HG02943 (cell line): ENCODE results near the gene MT1X.
"Not testable (repeated sequence)": the region's sequence is repeated elsewhere in the genome, so short reads cannot be mapped to it uniquely, and the experiment has no call there.

Experiments used
- ATAC-seq: cut with Tn5 transposase; IDR thresholded peaks from one replicate; pipeline ENCODE4 v1.9.1; 2021; ENCODE audit warnings: mild to moderate bottlenecking, low read depth, moderate library complexity; ENCODE audit not compliant: unreplicated experiment

MT1X gene

DNA sequence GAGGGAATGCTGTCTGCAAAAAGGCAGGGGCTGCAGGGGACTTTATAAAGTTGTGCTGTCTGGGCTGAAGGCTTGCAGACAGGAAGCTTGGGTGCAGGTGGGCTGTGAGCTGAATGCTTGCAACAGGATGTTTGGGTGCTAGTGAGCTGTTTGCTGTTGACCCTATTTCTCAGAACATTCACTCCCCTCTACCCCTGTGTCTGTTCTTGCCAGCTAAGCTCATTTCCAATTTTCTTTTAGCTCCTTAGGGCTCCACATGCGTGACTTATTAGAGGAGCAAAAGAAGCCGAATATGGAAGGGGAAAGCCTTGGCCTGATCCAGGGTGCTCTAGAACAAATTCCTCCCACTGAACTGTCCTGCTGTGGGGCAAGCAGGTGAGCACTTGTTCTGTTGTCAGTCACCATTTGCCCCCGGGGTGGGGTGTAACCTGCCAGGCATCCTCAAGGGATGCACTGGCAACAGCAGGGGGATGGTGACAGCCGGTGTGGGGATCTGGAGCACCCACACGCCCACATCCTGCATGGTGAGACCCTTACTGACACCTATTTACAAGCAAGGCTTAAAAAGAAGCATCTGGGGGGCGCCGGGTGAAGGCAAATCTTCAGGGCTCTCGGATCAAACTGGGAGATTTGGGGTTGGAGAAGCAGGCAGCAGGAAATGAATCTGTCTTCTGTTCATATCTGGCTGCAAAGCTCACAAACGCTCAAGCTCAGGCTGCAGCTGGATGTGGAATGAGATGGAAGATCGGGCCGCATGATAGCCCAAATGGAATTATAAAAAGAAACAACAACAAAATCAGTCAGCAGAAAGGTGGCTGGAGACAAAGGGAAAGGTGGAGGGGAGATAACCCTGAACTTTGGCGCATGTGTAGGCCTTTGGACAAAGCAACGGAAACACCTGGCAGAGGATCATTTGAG is 26.5 kb downstream of the MT1X start:
- no peak for ATAC-seq

DNA sequence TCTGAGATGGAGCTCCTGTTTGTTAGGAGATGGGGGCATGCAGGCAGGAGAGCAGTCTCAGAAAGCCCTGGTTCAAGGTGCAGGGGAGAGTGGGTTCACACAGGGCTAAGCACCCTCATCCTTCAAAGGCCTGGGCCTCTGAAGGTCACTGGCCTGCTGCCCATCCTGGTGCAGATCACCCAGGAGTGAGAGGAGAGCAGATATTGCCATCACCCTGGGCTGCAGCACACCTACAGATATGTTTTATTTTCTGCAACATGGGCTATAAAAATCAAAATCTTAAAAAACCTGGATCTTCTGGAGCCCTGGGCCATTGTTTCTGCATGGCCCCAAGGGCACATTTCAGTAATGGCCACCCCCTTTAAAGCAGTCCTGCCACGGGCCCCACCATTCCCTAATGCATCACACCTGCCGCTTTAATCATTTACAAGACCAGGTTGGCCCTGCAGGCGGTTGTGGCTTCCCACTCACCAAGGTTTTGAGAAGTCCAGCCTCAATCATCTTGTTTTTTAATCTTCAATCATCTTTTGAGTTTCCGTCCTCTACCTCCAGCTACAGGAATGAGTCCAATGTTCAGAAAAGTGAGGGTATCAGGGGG is 27.3 kb downstream of the MT1X start:
- no peak for ATAC-seq

DNA sequence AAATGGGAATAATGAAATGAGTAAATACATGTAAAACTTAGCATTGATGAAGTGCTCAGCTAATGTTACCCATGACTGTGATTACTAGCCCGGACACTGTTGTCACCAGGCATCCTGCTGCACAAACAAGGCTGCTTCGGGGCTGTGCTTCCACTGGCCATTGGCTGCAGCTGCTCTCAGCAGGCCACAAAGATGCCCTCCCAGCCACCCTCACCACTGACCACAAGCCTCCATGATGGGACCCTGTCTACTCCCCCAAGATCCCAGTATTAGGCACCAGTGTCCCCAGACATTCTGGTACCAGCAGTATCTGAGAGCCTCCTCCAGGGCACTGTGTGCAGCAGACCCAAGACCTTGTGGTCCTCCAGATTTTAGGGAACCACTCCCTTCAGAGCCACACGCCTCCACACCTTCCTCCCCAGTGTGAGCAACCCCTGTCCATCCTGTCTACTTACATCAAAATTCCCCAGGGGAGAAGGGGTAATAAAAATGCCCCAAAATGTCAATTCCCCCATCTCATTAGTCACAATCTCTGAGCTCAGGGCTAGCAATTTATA is 28.0 kb downstream of the MT1X start:
- ATAC-seq: no peak

DNA sequence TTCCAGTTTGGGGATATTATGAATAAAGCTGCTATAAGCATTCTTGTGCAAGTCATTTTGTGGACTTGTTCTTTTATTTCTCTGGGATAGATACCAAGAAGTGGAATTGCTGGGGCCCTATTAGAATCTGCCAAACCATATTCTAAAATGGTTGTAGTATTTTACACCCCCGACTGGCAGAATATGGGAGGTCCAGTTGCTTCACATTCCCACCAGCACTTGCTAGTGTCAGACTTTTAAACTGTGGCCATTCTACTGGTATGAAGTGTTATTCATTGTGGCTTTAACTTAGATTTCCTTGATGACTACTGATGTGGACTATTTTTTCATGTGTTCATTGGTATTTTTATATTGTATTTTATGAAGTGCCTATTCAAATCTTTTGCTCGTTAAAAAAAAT is 29.6 kb downstream of the MT1X start:
- no peak for ATAC-seq

DNA sequence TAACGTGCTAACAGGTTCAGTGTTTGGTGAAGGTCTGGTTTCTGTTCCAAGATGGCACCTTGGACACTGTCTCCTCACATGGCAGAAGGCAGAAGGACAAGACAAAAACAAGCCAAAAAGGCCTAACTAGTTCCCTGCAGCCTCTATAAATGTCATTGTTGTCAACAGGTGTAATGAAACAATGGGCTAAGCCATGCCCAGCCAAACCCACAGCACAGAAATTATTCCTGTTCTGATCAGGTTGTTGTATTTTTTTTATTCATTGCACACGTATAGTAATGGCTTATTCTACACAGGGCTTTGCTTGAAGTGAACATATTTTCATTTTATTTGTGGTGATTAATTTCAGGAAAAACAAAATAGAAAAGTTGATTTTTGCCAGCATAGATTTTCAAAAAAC is 31.5 kb downstream of the MT1X start:
- ATAC-seq: no peak

DNA sequence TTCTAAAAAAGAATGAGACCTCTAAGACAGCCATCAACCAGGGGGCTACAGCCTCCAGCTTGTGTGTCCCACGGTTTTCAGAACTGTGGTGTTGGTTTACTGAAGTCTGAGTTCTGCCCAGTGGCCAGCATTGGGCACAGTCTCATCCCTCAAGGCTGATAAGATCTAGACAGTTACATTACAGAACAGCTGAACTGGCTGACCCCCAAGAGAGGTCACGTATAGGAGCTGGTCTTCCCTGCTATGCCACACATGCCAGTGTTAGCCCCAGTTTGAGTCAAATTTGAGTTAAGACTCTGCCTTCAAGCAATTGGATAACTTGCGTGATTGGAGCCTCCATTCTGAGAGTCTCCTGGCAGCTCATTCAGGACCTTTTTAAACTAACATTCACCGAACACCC is 32.9 kb downstream of the MT1X start:
- ATAC-seq: no peak

DNA sequence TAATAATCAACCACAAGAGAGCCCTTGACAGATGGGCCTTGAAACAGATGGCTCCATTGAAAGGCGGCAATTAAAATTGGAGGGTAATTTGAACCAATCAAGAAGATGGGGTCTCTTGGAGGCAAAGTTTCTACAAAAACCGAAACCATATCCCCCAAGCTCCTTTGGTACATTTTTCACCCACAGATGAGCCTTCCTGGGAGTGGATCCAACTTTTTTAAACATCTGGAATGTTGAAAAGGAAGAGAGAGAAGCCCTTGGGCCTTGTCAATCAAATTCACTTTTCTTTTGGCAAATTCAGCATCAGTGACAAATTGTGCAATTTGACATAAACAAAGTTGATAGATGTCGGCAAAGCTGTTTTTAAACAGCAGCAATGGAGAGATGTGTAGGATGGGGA is 34.5 kb downstream of the MT1X start:
- ATAC-seq: no peak

DNA sequence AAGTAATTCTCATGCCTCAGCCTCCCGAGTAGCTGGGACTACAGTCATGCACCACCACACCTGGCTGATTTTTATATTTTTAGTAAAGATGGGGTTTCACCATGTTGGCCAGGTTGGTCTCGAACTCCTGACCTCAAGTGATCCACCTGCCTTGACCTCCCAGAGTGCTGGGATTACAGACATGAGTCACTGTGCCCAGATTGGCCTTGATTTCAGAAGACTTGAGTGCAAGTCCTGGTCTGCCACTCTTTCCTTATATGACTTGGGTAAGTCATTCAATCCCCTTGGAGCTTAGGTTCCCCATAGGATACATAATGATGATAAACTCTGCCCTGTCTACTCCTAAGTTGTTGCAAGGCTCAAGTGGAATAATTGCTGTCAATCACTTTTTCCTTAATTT is 35.3 kb downstream of the MT1X start:
- ATAC-seq: not testable (repeated sequence)

DNA sequence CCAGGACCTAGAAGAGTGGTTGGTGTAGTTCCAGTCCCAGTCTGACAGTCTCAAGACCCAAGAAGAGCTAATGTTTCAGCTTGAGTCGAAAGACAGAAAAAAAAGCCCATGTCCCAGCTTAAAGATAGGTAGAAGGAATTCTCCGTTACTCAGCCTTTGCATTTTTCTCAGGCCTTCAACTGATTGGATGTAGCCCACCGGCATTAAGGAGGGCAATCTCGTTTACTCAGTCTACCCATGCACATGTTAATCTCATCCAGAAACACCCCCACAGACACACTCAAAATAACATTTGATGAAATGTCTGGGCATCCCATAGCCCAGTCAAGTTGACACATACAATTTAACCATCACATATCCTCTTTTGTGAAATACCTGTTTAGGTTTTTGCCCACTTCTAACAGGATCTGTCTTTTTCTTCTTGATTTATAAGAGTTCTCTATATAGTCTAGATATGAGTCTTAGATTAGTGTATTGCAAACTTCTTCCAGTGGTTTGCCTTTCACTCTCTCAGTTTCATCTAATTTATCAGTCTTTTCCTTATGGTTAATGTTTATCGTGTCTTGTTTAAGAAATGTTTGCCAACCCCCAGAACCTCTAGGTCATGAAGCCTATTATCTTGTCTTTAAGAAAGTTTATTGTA is 40.1 kb downstream of the MT1X start:
- no peak for ATAC-seq

DNA sequence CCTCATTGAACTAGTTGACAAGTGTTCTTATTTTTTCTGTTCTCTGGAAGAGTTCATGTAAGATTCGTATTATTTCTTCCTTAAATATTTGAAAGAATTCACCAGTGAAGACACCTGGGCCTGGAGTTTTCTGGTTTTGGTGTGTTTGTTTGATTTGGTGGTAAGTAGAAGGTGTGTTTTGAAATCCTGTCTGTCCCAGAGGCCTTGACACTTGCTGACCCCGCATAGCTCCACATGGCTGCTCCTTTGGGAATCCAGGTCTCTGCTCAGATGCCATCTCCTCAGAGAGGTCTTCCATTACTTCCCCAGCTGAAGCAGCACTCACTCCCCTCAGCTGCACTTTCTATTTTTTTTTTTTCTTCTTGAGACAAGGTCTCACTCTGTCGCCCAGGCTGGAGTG is 41.9 kb downstream of the MT1X start:
- no peak for ATAC-seq

DNA sequence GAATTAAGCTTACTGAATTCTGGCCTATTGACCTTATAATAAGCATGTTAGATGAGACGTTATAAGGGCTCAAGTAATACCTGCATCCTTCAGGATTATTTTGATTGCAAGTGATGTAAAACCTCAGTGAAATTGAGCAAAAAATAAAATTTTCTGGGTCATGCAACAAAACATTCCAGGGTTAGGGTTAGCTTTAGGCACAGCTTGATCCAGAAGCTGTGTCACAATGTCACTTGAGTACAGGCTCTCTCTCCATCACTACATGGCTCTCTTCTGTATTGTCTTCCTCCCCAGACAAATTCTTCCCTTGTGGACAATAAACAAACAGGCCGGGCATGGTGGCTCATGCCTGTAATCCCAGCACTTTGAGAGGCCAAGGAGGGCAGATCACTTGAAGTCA is 44.0 kb downstream of the MT1X start:
- no peak for ATAC-seq

DNA sequence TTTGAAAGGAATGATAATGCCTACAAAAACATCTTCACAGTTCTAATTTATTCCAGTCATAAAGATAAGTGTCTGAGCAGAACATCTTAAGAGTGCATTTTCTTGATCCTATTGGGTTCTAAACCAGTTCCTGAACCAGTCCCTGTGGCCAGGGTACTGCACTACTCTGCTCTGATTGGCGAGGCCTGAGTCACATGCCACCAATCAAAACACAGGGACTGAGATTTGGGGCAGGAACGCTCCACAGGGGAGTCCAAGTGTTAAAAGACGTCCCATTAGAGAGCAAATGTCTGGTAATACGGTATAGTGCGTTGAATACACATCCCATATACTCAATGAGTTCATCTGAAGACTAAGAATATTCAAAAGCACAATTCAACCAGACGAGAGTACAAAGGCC is 44.7 kb downstream of the MT1X start:
- ATAC-seq: no peak

DNA sequence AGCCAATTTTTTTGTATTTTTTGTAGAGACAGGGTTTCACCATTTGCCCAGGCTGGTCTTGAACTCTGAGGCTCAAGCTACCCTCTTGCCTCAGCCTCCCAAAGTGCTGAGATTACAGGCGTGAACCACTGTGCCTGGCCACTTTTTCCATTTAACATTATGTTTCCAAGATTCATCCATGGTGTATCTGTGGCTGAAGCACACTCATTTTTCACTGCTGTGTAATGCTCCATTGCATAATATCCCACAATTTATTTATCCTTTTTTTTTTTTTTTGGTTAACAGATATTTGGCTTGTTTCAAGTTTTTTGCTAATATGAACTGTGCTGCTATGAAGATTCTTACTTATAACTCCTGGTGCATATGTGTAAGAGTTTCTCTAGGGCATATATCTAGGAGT is 45.8 kb downstream of the MT1X start:
- no peak for ATAC-seq

DNA sequence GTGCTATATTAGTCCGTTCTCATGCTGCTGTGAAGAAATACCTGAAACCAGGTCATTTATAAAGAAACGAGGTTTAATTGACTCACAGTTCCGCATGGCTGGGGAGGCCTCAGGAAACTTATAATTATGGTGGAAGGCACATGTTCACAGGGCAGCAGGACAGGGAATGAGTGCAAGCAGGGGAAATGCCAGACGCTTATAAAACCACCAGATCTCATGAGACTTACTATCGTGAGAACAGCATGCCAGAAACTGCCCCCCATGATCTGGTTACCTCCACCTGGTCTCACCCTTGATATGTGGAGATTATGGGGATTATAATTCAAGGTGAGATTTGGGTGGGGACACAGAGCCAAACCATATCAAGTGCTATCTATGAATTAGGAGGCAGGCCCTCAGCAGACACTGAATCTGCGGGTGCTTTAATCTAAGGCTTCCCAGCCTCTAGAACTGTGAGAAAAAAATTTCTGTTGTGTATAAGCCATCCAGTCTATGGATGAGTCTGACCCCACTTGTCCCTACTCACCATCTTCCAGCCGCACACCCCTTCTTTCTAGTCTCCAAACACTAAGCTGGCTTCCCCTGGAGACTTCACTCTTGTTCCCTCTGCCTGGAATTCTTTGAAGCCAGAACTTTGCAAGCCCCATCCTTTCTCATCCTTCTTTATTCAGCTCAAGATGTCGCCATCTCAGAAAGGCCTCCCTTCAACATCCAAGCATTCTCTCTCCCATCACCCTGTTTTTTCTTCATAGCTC is 46.9 kb downstream of the MT1X start:
- no peak for ATAC-seq

DNA sequence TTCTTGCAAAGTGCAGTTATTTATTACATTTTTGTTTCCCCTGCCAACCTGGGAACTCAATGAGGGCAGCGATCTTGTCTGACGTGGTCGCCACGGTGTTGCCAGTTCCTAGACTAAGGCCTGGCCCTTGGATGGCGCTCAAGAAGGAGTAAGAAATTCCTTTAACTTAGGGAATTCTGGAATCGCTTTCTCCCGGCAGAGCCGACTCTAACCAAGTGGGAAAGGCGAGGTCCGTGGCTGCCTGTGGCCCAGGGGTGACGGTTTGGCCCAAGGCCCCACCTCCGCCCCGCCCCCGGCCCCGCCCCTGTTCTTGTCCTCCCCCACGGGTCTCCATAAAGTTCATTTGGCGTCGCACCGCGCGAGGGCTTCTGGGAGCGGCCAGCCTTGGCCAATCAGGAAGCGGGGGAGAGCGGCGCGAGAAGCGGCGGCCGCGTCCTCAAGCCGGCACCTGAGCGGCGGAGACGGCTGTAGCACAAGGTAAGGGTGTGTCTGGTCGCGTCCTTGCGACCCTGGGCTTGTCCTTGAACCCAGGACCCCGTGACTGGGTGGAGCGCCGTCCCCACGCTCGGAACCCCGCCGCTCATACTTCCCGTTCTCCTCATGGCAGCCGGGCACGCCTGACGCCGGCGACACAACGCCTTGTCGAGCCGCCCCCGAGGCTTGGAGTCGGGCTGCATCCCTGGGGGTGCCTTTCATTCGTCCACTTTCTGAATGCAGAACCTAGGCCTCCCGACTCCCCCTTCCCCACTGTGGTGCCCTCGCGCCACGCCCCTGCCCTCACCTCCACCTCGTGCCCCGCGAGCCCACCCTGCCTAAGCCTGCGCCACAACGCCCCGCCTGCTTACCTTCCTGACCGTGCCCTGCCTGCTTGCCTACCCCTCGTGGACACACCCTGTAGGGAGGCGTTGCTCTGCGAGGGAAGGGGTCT is 47.7 kb downstream of the MT1X start, which contains the start of gene NUP93:
TSS of gene NUP93 (plus strand) at position 395 of the 928 bp plus-strand sequence. CDS start 18,119 bp downstream, outside the sequence.
- ATAC-seq: peak; percentile 76

DNA sequence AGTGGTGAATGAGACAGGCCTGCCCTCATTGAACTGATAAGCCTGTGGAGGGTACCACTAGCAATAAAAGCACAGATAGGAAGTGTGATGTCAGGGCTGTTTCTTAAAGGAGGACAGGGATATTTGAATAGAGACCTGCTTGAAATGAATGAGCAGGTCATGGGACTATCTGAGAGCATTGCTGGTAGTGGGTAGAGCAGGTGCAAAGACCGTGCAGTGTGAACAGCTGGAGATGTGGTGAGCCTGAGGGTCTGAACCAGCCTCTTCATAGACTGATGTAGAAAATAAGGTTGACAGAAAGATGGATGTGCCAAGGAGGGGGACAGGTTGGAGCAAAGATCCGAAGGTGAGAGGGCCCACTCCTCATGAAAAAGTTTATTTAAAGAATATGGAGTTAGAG is 50.1 kb downstream of the MT1X start:
- ATAC-seq: no peak

DNA sequence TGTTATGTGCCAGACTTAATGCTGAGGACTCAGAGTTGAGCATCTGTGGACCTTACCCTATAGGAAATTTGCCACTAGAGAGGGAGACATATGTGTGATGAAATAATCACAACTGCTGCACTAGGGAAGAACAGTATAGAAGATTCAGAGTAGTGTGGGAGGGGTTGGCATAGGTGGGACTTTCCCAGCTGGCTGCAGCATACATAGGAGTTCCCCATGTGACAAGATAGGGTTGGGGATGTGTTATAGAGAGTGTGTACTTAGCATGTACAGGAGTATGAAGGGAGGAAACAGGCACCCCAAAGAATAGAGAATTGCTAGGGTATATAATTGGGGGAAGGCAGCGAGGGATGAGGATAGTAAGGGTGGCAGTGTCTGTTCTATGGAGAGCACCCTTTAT is 50.6 kb downstream of the MT1X start:
- ATAC-seq: no peak
